Thymus (tissue), 11 donors: ENCODE measurements around the gene COX4I1. TPM values are rescaled to one million over a fixed set of nuclear protein-coding genes. Genes with fewer than 3 reads are reported as not detected.

Experiments used
- DNase-seq, 9 donors: peaks; one replicate each; pipeline ENCODE4 v3.0.0-alpha.2; 2013; ENCODE audit warnings: low spot score in 9 of 9, low read depth in 6 of 9, missing footprints in 1 of 9
- H3K27ac ChIP-seq, 2 donors: one replicate each; pipeline ENCODE4 v1.5.1; 2013; ENCODE audit warnings: control low read depth in 1 of 2, low read depth in 1 of 2, low read length in 1 of 2, mild to moderate bottlenecking in 1 of 2, moderate library complexity in 1 of 2
- H3K27me3 ChIP-seq, 2 donors: one replicate each; pipeline ENCODE4 v1.5.1; 2013; ENCODE audit warnings: low read length in 1 of 2; ENCODE audit not compliant: control insufficient read depth in 2 of 2, insufficient read depth in 1 of 2
- H3K36me3 ChIP-seq, 2 donors: one replicate each; pipeline ENCODE4 v1.5.1; 2013; ENCODE audit warnings: low read length in 1 of 2, mild to moderate bottlenecking in 1 of 2, moderate library complexity in 1 of 2; ENCODE audit not compliant: control insufficient read depth in 2 of 2, insufficient read depth in 2 of 2
- H3K4me1 ChIP-seq, 2 donors: one replicate each; pipeline ENCODE4 v1.5.1; 2013; ENCODE audit warnings: low read length in 2 of 2; ENCODE audit not compliant: control insufficient read depth in 2 of 2, insufficient read depth in 2 of 2
- H3K4me3 ChIP-seq, 2 donors: one replicate each; pipeline ENCODE4 v1.5.1; 2013; ENCODE audit warnings: low read length in 2 of 2, control low read depth in 1 of 2, mild to moderate bottlenecking in 1 of 2
- H3K9me3 ChIP-seq, 2 donors: one replicate each; pipeline ENCODE4 v1.5.1; 2013; ENCODE audit warnings: low read length in 1 of 2, mild to moderate bottlenecking in 1 of 2; ENCODE audit not compliant: control insufficient read depth in 2 of 2, insufficient read depth in 1 of 2
- WGBS: extraction: QIAGEN DNeasy Blood & Tissue Kit; methylation state at CpG from one replicate; pipeline ENCODE4 v1.1.7; 2013; 5-methylcytosine and 5-hydroxymethylcytosine counted together
- polyA plus RNA-seq: library from polyadenylated mRNA; stranded (reverse); fragments of 200-250 nt; gene quantifications from one replicate; pipeline ENCODE4 v1.2.3, GENCODE V29; 2013
- total RNA-seq: library from RNA; stranded (reverse); fragments of 120-200 nt; gene quantifications from one replicate; pipeline ENCODE4 v1.2.4, GENCODE V29; 2013
- donor health status: healthy.

COX4I1 gene
- total and polyA plus RNA-seq, 2 donors: 565 to 890 TPM

- no peak overlapping the region for H3K27ac ChIP-seq
- H3K4me1 ChIP-seq: peaks cover 0 to 4% of the 10 kb centered on the region in 2 donors
- 17% methylated on average over 24 of the region's 24 CpGs for WGBS
- H3K27me3 ChIP-seq: peaks cover 2 to 34% of the 10 kb centered on the region in 2 donors
- peaks cover 2 to 17% of the 10 kb centered on the region in 2 donors for H3K9me3 ChIP-seq
- no peak overlapping the region for H3K4me3 ChIP-seq
- H3K36me3 ChIP-seq: no peaks in the 10 kb centered on the region
- DNase-seq: no peak
These were observed 30.4 kb downstream of the COX4I1 start for GRCh38 chr16:85829751-85830445.

GRCh38 chr16:85830821-85831220, 31.3 kb downstream of the COX4I1 start:
- Histone ChIP-seq H3K9me3 (peaks cover 2 to 17% of the 10 kb centered on the region in 2 donors), H3K4me3 (no peak overlapping the region), H3K36me3 (no peaks in the 10 kb centered on the region), H3K27me3 (peaks cover 2 to 34% of the 10 kb centered on the region in 2 donors), H3K4me1 (peaks cover 0 to 4% of the 10 kb centered on the region in 2 donors), H3K27ac (no peak overlapping the region)
- WGBS: 87% methylated on average over 9 of the region's 9 CpGs
- no peak for DNase-seq

GRCh38 chr16:85832570-85833218, 33.2 kb downstream of the COX4I1 start:
- H3K36me3 ChIP-seq: no peaks in the 10 kb centered on the region
- H3K4me1 ChIP-seq: peaks cover 0 to 4% of the 10 kb centered on the region in 2 donors
- no peak overlapping the region for H3K4me3 ChIP-seq
- peaks cover 2 to 28% of the 10 kb centered on the region in 2 donors for H3K27me3 ChIP-seq
- no peak for DNase-seq
- H3K9me3 ChIP-seq: peaks cover 2 to 17% of the 10 kb centered on the region in 2 donors
- H3K27ac ChIP-seq: no peak overlapping the region
- 90% methylated on average over 21 of the region's 21 CpGs for WGBS

GRCh38 chr16:85833219-85833920, 33.9 kb downstream of the COX4I1 start:
- peaks cover 2 to 26% of the 10 kb centered on the region in 2 donors for H3K27me3 ChIP-seq

GRCh38 chr16:85834741-85835140, 35.2 kb downstream of the COX4I1 start:
- H3K4me1 ChIP-seq: peaks cover 0 to 2% of the 10 kb centered on the region in 2 donors
- H3K9me3 ChIP-seq: peaks cover 0 to 12% of the 10 kb centered on the region in 2 donors
- peaks cover 2 to 19% of the 10 kb centered on the region in 2 donors for H3K27me3 ChIP-seq
- 98% methylated on average over 5 of the region's 5 CpGs for WGBS
- no peak overlapping the region for H3K4me3 ChIP-seq
- H3K27ac ChIP-seq: no peak overlapping the region
- H3K36me3 ChIP-seq: no peaks in the 10 kb centered on the region
- DNase-seq: no peak

More at GRCh38 chr16:85833219-85833920, 33.9 kb downstream of the COX4I1 start:
- WGBS: 72% methylated on average over 22 of the region's 22 CpGs
- H3K36me3 ChIP-seq: no peaks in the 10 kb centered on the region
- no peak for DNase-seq
- H3K27ac ChIP-seq: no peak overlapping the region
- H3K9me3 ChIP-seq: peaks cover 2 to 17% of the 10 kb centered on the region in 2 donors
- H3K4me3 ChIP-seq: no peak overlapping the region
- H3K4me1 ChIP-seq: peaks cover 0 to 4% of the 10 kb centered on the region in 2 donors

GRCh38 chr16:85835227-85835751, 35.8 kb downstream of the COX4I1 start:
- DNase-seq: no peak
- 91% methylated on average over 21 of the region's 21 CpGs for WGBS
- Histone ChIP-seq H3K27ac (no peak overlapping the region), H3K27me3 (peaks cover 0 to 18% of the 10 kb centered on the region in 2 donors), H3K4me1 (no peaks in the 10 kb centered on the region), H3K36me3 (no peaks in the 10 kb centered on the region), H3K9me3 (peaks cover 0 to 12% of the 10 kb centered on the region in 2 donors), H3K4me3 (no peak overlapping the region)

- WGBS: 93% methylated on average over 22 of the region's 22 CpGs
These were observed 36.6 kb downstream of the COX4I1 start for GRCh38 chr16:85835956-85836705.

GRCh38 chr16:85836706-85837582, 37.4 kb downstream of the COX4I1 start:
- Histone ChIP-seq H3K4me3 (no peak overlapping the region), H3K27ac (no peak overlapping the region), H3K9me3 (peaks cover 0 to 12% of the 10 kb centered on the region in 2 donors), H3K36me3 (no peaks in the 10 kb centered on the region), H3K27me3 (peaks cover 0 to 12% of the 10 kb centered on the region in 2 donors), H3K4me1 (no peaks in the 10 kb centered on the region)
- DNase-seq: no peak
- WGBS: 86% methylated on average over 24 of the region's 24 CpGs

More at GRCh38 chr16:85835956-85836705, 36.6 kb downstream of the COX4I1 start:
- no peak overlapping the region for H3K4me3 ChIP-seq
- H3K27me3 ChIP-seq: peaks cover 0 to 14% of the 10 kb centered on the region in 2 donors
- no peak for DNase-seq
- H3K36me3 ChIP-seq: no peaks in the 10 kb centered on the region
- peaks cover 0 to 12% of the 10 kb centered on the region in 2 donors for H3K9me3 ChIP-seq
- H3K27ac ChIP-seq: no peak overlapping the region
- no peaks in the 10 kb centered on the region for H3K4me1 ChIP-seq
